Spleen (tissue), 7 donors: ENCODE results near the gene MTG1.

Experiments
- POLR2A ChIP-seq, 3 donors: fragments of 450-650 bp; IDR thresholded peaks; one replicate each; pipeline ENCODE4 v1.5.1; 2017; ENCODE audit warnings: antibody characterized with exemption in 3 of 3, mild to moderate bottlenecking in 1 of 3
- TF ChIP-seq, protein P1 (sequence below), 11 experiments: fragments of 200-600 bp in 7 of 11; fragments of 450-650 bp in 4 of 11; sonication (generic) in 4 of 11; IDR thresholded peaks in 8 of 11; conservative IDR thresholded peaks in 3 of 11; 1 replicate in 7 of 11; 2 replicates in 4 of 11; pipeline versions ENCODE4 v1.4.0 to v1.8.0; 2016 to 2021; ENCODE audit warnings: antibody characterized with exemption in 11 of 11, inconsistent platforms in 4 of 11, mild to moderate bottlenecking in 1 of 11
- donor health status: DM: no; HTN: no; CAD: no; lungs with moderate emphysema.
- donor health status: DM: no; HTN: no; CAD: no.
- donor health status: DM: no; HTN: no; CAD: no.

- TF ChIP-seq, protein P1, sequence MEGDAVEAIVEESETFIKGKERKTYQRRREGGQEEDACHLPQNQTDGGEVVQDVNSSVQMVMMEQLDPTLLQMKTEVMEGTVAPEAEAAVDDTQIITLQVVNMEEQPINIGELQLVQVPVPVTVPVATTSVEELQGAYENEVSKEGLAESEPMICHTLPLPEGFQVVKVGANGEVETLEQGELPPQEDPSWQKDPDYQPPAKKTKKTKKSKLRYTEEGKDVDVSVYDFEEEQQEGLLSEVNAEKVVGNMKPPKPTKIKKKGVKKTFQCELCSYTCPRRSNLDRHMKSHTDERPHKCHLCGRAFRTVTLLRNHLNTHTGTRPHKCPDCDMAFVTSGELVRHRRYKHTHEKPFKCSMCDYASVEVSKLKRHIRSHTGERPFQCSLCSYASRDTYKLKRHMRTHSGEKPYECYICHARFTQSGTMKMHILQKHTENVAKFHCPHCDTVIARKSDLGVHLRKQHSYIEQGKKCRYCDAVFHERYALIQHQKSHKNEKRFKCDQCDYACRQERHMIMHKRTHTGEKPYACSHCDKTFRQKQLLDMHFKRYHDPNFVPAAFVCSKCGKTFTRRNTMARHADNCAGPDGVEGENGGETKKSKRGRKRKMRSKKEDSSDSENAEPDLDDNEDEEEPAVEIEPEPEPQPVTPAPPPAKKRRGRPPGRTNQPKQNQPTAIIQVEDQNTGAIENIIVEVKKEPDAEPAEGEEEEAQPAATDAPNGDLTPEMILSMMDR (IDR thresholded peaks at IDR 0.05 in 8 of 11, conservative IDR thresholded peaks at IDR 0.05 in 3 of 11): no peak
- no peak for TF ChIP-seq POLR2A (IDR thresholded peaks at IDR 0.05)
These were observed 7.5 kb downstream of the MTG1 start for GRCh38 chr10:133401500-133401899.
